HG03066 (cell line): Measurements from ENCODE around the gene UFM1.
"Not testable (repeated sequence)": the region's sequence is repeated elsewhere in the genome, so short reads cannot be mapped to it uniquely, and the experiment has no call there.

Experiments used
- ATAC-seq: cut with Tn5 transposase; IDR thresholded peaks from one replicate; pipeline ENCODE4 v1.9.1; 2021; ENCODE audit warnings: low read depth; ENCODE audit not compliant: unreplicated experiment

The UFM1 gene

GRCh38 chr13:38349390-38350113 lies at the start of gene UFM1:
Gene UFM1 (plus strand): TSS chr13:38349851. CDS start chr13:38349920, 69 bp downstream.
- peak; percentile 91 for ATAC-seq

GRCh38 chr13:38301236-38301635 lies 48.4 kb upstream of the UFM1 start:
- ATAC-seq, result no peak

- no peak for ATAC-seq
Measured at GRCh38 chr13:38303816-38304320, 45.8 kb upstream of the UFM1 start.

GRCh38 chr13:38308736-38309135 lies 40.9 kb upstream of the UFM1 start:
- no peak for ATAC-seq

- no peak for ATAC-seq
Measured at GRCh38 chr13:38309397-38309796, 40.3 kb upstream of the UFM1 start.

GRCh38 chr13:38311175-38311574 lies 38.5 kb upstream of the UFM1 start:
- ATAC-seq, result not testable (repeated sequence)

- ATAC-seq, result no peak
Measured at GRCh38 chr13:38316129-38316528, 33.5 kb upstream of the UFM1 start.

- no peak for ATAC-seq
Measured at GRCh38 chr13:38321654-38322053, 28.0 kb upstream of the UFM1 start.

GRCh38 chr13:38325426-38325825 lies 24.2 kb upstream of the UFM1 start:
- no peak for ATAC-seq

- ATAC-seq, result no peak
Measured at GRCh38 chr13:38328699-38329098, 21.0 kb upstream of the UFM1 start.

GRCh38 chr13:38334845-38335244 lies 14.8 kb upstream of the UFM1 start:
- no peak for ATAC-seq

GRCh38 chr13:38338089-38338488 lies 11.6 kb upstream of the UFM1 start:
- no peak for ATAC-seq

GRCh38 chr13:38340624-38341023 lies 9.0 kb upstream of the UFM1 start:
- no peak for ATAC-seq

GRCh38 chr13:38341149-38341692 lies 8.4 kb upstream of the UFM1 start:
- no peak for ATAC-seq

- no peak for ATAC-seq
Measured at GRCh38 chr13:38346764-38347163, 2.9 kb upstream of the UFM1 start.

GRCh38 chr13:38348861-38349389 lies 726 bp upstream of the UFM1 start:
- ATAC-seq, result peak; percentile 12

GRCh38 chr13:38350114-38350617 lies 515 bp downstream of the UFM1 start:
- ATAC-seq, result peak; percentile 38

- no peak for ATAC-seq
Measured at GRCh38 chr13:38355595-38356119, 6.0 kb downstream of the UFM1 start.

- ATAC-seq, result no peak
Measured at GRCh38 chr13:38358684-38359083, 9.0 kb downstream of the UFM1 start.

GRCh38 chr13:38361542-38362262 lies 12.1 kb downstream of the UFM1 start:
- no peak for ATAC-seq

- ATAC-seq, result no peak
Measured at GRCh38 chr13:38363219-38363618, 13.6 kb downstream of the UFM1 start.
